Thyroid gland (tissue), 4 donors: ENCODE data around the gene MYBL2. TPM values are rescaled to one million over a fixed set of nuclear protein-coding genes. Genes with fewer than 3 reads are reported as not detected.

Experiments
- DNase-seq, 2 donors: peaks; one replicate each; pipeline ENCODE4 v3.0.0-alpha.2; 2019
- H3K27ac ChIP-seq, 3 donors: fragments of 200-600 bp; sonication (generic); 1 replicate in 2 of 3; 2 replicates in 1 of 3; pipeline ENCODE4 v1.5.1; 2016 to 2019; ENCODE audit warnings: mild to moderate bottlenecking in 1 of 3, moderate library complexity in 1 of 3
- H3K27me3 ChIP-seq: fragments of 200-600 bp; sonication (generic); one replicate; pipeline ENCODE4 v1.5.1; 2019
- H3K36me3 ChIP-seq, 2 donors: fragments of 200-600 bp; sonication (generic); one replicate each; pipeline ENCODE4 v1.5.1; 2016 to 2019
- H3K4me1 ChIP-seq, 2 donors: fragments of 200-600 bp; sonication (generic); one replicate each; pipeline ENCODE4 v1.5.1; 2017 to 2019
- H3K4me3 ChIP-seq, 3 donors: fragments of 200-600 bp; sonication (generic); replicated peaks in 1 of 3; 1 replicate in 2 of 3; 2 replicates in 1 of 3; pipeline ENCODE4 v1.5.1; 2016; ENCODE audit warnings: mild to moderate bottlenecking in 1 of 3
- H3K9me3 ChIP-seq: fragments of 200-600 bp; sonication (generic); one replicate; pipeline ENCODE4 v1.5.1; 2017
- POLR2A ChIP-seq, 2 donors: fragments of 450-650 bp; IDR thresholded peaks; one replicate each; pipeline ENCODE4 v1.6.1; 2017; ENCODE audit warnings: antibody characterized with exemption in 2 of 2, mild to moderate bottlenecking in 2 of 2, moderate library complexity in 1 of 2
- WGBS, 2 donors: methylation state at CpG; one replicate each; pipeline ENCODE4 v1.1.5; 2017; 5-methylcytosine and 5-hydroxymethylcytosine counted together
- intact Hi-C: fragments of 100-400 bp; cut with DNase I; formaldehyde crosslinking; loops from one replicate; pipeline ENCODE4 v1.15.1; 2023
- total RNA-seq, 4 donors: library from RNA; depleted of rRNA; stranded (reverse); fragments of >200 nt; gene quantifications; one replicate each; pipeline ENCODE4 v1.2.3, GENCODE V29; 2016
- TF ChIP-seq, protein P1 (sequence below), 6 experiments: fragments of 200-600 bp in 3 of 6; fragments of 450-650 bp in 3 of 6; sonication (generic) in 3 of 6; IDR thresholded peaks; one replicate each; pipeline ENCODE4 v1.5.1; 2016 to 2019; ENCODE audit warnings: antibody characterized with exemption in 6 of 6, mild to moderate bottlenecking in 2 of 6, inconsistent platforms in 1 of 6, moderate library complexity in 1 of 6

The MYBL2 gene
- total RNA-seq, 4 donors from 2014 or later: 0.22 to 0.54 (median 0.46) TPM; not detected in 1

DNA sequence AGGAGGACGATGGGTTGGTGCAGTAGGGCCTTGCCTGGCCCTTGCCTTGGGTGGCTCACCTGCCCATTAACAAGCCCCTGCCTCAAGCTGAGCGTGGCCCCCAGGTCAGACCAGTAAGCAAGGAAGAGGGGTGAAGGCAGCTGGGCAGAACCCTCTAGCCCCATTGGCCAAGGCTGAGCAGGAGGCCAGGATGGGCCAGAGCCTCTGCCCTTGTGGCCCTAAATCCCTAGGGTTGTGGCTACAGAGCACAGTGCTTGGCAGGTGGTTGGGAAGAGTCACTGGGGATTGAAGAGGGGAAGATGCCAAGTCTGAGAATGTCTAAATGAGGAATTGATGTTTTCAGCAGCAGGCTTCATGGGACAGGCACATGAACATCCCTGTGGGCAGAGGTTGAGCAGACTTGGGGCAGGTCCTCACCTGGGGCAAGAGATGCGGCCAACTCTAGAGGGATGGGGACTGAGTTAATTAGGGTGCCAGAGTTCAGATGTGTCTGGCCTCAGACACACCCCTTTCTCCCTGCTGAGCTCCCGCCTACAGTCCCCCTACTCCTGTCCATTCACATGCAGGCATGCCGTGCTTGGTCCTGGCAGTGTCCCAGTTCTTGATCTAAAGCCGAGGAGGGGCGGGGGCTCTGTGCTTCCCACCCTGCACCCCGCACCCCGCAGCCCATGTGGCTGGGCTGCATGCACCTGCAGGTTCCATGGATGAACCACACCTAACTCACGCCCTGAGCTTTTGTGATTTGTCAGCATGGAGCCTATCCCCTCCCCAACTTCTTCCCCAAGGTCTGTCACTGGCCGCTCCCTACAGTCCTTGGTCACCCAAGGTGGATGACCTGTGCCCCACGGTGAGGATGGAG, 50.1 kb downstream of the MYBL2 start:
- WGBS, 2 donors: 90 to 97% methylated on average over 9 to 10 of the region's 12 CpGs
- no peak for DNase-seq

DNA sequence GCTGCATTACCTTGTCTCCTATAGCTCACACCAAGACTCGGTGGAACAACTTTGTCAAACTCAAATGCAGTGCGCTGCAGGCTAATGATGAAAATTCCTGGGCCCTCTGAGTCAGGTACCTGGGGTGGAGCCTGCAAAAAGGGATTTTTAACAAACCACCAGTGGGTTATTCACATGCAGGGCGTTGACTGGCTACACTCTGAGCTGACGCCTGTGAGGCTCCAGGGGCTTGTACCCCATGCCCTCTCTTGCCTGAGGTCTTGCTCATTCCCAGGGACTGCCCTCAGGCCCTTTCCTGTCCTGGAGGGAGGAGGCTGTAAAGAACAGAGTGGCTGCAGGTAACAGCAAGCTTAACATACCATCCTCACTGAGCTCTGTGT, 50.7 kb downstream of the MYBL2 start:
- Histone ChIP-seq H3K9me3 (no peaks in the 10 kb centered on the region), H3K27me3 (no peaks in the 10 kb centered on the region), H3K27ac (no peak overlapping the region), H3K4me1 (no peaks in the 10 kb centered on the region), H3K36me3 (no peaks in the 10 kb centered on the region), H3K4me3 (no peak overlapping the region)
- intact Hi-C loops: no loop called here
- 91 to 93% methylated on average over 3 to 4 of the region's 4 CpGs for WGBS, 2 donors
- no peak for TF ChIP-seq POLR2A (IDR thresholded peaks at IDR 0.05)
- TF ChIP-seq, protein P1, sequence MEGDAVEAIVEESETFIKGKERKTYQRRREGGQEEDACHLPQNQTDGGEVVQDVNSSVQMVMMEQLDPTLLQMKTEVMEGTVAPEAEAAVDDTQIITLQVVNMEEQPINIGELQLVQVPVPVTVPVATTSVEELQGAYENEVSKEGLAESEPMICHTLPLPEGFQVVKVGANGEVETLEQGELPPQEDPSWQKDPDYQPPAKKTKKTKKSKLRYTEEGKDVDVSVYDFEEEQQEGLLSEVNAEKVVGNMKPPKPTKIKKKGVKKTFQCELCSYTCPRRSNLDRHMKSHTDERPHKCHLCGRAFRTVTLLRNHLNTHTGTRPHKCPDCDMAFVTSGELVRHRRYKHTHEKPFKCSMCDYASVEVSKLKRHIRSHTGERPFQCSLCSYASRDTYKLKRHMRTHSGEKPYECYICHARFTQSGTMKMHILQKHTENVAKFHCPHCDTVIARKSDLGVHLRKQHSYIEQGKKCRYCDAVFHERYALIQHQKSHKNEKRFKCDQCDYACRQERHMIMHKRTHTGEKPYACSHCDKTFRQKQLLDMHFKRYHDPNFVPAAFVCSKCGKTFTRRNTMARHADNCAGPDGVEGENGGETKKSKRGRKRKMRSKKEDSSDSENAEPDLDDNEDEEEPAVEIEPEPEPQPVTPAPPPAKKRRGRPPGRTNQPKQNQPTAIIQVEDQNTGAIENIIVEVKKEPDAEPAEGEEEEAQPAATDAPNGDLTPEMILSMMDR (IDR thresholded peaks at IDR 0.05): no peak
- DNase-seq: no peak

More for the DNA sequence above, 50.1 kb downstream of the MYBL2 start:
- no peaks in the 10 kb centered on the region for H3K27me3 ChIP-seq
- no peaks in the 10 kb centered on the region for H3K4me1 ChIP-seq
- no peak overlapping the region for H3K27ac ChIP-seq
- H3K36me3 ChIP-seq: no peaks in the 10 kb centered on the region
- no peak for TF ChIP-seq POLR2A (IDR thresholded peaks at IDR 0.05)
- TF ChIP-seq, protein P1 (IDR thresholded peaks at IDR 0.05): no peak
- intact Hi-C loops: no loop called here
- no peak overlapping the region for H3K4me3 ChIP-seq
- no peaks in the 10 kb centered on the region for H3K9me3 ChIP-seq

DNA sequence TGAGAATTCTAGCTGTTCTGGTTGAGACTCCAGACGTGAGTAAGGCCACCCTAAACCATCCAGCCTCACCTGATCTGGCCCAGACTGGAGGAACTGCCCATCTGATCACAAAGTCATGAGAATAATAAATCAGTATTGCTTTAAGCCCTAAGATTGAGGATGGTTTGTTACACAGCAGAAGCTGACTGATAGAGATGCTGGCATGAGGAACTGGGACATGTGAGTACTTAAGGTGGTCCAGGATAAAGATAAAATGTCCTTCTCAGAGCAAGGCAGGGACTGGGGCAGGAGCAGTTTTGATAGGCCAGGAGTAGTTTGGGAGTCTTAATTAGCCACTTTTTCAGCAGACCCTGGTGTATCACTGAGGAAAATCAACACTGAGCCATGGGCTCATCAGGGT, 53.1 kb downstream of the MYBL2 start:
- no peak for DNase-seq
- no peaks in the 10 kb centered on the region for H3K27me3 ChIP-seq
- H3K9me3 ChIP-seq: no peaks in the 10 kb centered on the region
- H3K27ac ChIP-seq: no peak overlapping the region
- no peak overlapping the region for H3K4me3 ChIP-seq
- intact Hi-C loops: no loop called here
- H3K36me3 ChIP-seq: no peaks in the 10 kb centered on the region
- TF ChIP-seq, protein P1 (IDR thresholded peaks at IDR 0.05): no peak
- no peak for TF ChIP-seq POLR2A (IDR thresholded peaks at IDR 0.05)
- H3K4me1 ChIP-seq: no peaks in the 10 kb centered on the region
- 82 to 100% methylated on average over 1 of the region's 1 CpG for WGBS, 2 donors

DNA sequence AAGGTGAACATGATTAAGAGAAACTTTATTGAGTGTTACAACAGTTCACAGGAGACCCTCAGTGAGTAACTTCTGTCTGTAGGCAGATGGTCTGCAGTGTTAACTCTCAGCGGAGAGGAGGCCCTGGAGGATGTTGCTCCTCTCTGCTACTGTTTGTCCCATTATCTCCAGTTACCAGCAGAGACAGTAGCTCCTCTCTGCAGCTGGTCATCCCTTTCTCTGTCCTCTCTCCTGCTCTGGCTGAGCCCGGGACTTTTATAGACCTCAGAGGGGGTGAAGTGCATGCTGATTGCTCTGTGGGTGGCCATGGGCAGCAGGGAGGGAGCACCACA, 54.1 kb downstream of the MYBL2 start:
- TF ChIP-seq POLR2A (IDR thresholded peaks at IDR 0.05): no peak
- TF ChIP-seq, protein P1 (IDR thresholded peaks at IDR 0.05): no peak
- WGBS, 2 donors: 0% methylated on average over 1 to 2 of the region's 2 CpGs
- intact Hi-C loops: no loop called here

DNA sequence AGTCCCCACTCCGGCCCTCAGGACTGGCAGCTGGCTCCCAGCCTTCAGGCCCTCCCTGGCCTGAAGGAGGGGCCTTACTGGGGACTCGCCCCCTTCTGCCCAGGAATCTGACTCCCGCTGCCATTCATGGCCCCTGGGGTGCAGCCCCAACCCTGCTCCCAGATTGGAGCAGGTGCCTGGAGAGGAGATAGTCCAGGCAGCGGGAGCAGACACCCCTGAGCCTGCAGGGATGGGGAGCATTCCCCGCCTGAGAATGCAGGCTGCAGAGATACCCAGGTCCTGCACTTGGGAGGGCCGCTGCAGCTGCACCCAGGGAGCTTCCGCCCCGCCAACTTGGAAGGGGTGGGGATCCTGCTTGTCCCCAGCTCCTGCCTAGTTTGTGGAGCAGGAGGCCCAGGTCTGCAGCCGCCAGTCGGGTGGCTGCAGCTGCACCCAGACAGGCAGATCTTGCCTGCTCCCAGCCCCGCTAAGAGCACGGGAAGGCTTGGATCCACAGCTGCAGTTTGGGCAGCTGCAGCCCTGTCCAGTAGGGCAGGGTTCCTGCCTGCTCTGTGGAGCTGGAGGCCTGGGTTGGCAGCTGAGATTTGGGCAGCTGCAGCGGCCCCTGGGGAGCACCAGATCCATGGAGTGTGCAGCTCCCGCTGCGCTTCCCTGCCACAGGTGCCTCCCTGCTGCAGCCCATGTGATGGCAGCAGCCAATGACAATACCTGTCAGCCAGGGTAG, 54.7 kb downstream of the MYBL2 start:
- H3K27me3 ChIP-seq: no peaks in the 10 kb centered on the region
- no peaks in the 10 kb centered on the region for H3K36me3 ChIP-seq
- no peaks in the 10 kb centered on the region for H3K4me1 ChIP-seq
- no peaks in the 10 kb centered on the region for H3K9me3 ChIP-seq
- DNase-seq: no peak
- H3K27ac ChIP-seq: no peak overlapping the region
- WGBS, 2 donors: 25 to 26% methylated on average over 7 to 8 of the region's 15 CpGs
- no peak overlapping the region for H3K4me3 ChIP-seq
- TF ChIP-seq POLR2A (IDR thresholded peaks at IDR 0.05): no peak
- TF ChIP-seq, protein P1 (IDR thresholded peaks at IDR 0.05): no peak
- intact Hi-C loops: no loop called here

More for the DNA sequence above, 54.1 kb downstream of the MYBL2 start:
- H3K4me3 ChIP-seq: no peak overlapping the region
- no peak for DNase-seq
- H3K9me3 ChIP-seq: no peaks in the 10 kb centered on the region
- no peaks in the 10 kb centered on the region for H3K36me3 ChIP-seq
- no peak overlapping the region for H3K27ac ChIP-seq
- H3K4me1 ChIP-seq: no peaks in the 10 kb centered on the region
- no peaks in the 10 kb centered on the region for H3K27me3 ChIP-seq
